GM19238 (cell line): ENCODE results near the gene NOVA2.
"Not testable (repeated sequence)": the region's sequence is repeated elsewhere in the genome, so short reads cannot be mapped to it uniquely, and the experiment has no call there.

ENCODE experiments used
- DNase-seq: peaks from one replicate; pipeline ENCODE4 v3.0.0; 2011; ENCODE audit warnings: low spot score; ENCODE audit not compliant: insufficient read length

Gene NOVA2

DNA sequence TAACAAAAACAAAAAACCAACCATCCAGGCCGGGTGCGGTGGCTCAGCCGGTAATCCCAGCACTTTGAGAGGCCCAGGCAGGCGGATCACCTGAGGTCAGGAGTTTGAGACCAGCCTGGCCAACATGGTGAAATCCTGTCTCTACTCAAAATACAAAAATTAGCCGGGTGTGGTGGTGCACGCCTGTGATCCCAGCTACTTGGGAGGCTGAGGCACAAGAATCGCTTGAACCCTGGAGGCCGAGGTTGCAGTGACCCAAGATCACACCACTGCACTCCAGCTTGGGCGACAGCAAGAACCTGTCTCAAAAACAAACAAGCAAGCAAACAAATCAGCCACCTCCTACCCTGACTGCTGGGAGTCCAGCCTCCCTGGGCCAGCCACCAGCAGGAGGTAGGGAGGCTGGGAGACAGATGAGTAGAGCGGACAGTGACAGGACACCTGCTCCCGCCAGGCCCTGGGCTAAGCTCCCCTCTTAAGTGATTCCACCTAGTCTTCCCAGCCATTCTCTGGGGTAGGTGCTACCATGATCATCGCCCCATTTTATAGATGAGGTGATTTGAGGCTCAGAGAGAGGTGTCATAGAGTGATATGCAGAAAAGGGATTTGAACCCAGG is 77.6 kb downstream of the NOVA2 start:
- not testable (repeated sequence) for DNase-seq

DNA sequence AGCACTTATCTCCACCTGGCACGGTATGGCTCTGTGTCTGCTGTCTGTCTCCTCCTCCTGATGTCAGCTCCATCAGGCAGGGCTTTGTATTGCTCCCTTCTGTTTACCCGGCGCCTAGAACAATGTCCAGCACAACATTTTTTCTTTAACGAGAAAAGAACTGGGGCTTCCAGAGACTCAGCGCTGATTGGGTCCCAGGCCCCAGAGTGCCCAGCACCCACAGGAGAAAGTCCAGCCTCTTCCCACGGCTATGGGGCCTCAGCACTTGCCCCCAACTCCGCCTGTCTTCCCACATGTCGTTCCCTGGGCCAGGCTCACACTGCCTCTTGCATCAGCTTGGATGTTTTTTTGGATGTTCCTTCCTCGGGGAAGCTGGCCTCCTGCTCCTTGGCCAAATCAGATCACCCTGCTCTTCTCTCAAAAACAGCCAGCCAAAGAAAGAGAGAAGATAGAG is 78.1 kb downstream of the NOVA2 start:
- no peak for DNase-seq

DNA sequence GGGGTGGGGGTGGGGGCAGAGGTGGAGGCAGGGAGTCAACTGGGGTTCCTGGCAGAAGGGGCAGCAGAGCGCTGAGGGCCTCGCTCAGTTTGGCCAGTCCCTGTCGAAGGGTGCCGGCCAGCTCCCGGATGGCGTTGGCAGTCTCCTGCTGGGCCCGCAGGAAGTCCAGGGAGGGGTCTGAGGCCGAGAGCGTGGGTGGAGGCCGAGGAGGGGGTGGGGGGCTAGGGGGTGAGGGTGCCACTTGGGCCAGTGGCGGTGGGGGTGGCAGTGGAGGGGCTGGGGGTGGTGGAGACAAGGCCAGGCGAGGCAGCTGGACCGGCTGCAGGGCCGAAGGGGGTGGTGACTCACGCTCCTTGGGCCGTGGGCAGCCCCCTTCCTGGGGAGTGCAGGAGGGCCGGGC is 82.8 kb downstream of the NOVA2 start:
- DNase-seq, result no peak

DNA sequence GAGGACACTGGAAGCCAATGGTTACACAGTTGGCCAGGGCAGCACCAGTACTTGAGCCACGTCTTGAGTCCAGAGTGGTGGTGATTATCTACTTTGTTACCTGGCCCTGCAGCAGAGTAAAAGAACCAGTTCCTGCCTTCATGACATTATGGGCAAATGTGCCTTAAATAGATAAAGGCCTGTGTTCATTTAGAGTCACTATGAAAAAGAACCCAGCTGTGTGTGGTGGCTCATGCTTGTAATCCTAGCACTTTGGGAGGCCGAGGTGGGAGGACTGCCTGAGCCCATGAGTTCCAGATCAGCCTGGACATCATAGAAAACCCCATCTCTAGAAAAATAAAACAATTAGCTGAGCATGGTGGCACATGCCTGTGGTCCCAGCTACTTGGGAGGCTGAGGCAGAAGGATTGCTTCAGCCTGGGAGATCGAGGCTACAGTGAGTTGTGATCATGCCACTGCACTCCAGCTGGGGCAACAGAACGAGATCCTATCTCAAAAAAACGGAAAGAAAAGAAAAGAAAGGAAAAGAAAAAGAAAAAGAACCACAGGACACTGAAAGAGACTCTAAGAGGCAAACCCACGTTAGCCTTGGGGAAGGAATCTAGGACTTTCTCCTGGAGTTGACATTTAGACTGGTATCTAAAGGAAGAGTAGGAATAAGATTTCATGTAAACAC is 84.3 kb downstream of the NOVA2 start:
- DNase-seq, result no peak

DNA sequence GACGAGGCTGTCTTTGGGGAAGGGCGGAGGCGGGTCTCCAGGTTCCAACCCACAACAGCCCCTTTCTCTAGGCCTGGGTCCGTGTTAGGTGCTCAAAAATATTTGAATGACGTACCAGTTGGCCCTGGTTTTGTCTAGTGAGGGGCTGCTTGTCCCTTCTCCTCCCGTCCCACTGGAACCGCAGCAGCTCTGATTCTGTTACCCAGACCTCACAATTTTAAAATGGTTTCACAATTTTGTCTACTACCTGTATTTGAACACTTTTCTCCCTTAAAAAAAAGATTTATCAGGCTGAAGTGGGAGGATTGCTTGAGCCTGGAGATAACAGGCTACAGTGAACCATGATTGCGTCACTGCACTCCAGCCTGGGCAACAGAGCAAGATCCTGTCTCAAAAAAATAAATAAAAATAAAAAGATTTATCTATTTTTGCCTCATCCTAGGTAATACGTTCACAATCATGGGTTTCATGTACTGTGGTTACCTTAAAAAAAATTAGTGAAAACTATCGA is 86.4 kb downstream of the NOVA2 start:
- no peak for DNase-seq

DNA sequence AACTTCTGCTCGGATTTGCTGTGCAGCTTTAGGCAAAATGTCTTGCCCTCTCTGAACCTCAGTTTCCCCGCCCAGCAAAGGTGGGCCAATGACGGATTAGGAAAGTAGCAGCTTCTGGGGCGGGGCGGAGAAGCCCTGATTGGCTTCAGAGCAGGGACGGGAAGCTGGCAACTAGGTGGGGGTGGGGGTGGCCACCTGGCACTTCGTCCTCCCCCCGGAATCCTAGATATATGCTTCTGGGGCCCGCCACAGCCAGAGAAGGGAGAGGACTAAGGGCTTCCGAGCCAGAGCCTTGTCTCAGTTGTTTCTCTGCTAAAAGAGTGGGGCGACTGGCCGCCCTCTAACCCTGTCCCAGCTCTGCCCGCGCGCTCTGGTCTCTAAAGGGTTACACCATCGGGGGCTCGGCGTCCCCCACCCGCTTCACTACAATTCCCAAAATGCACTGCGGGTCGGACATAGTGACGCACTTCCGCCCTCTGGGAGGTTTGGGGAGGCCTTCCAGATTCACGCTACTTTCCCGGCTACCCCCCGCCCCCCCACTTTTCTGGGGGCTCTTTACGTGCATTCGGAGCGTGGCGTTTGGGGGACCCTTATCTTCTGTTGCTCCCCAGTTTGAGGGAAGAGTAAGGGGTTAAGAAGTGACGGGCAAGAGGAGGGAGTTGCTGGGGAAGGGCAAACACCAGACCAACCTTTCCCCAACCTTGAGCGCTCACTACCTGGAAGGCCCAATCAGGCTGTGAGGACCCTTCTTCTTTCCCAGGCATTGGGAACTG is 87.1 kb downstream of the NOVA2 start:
- DNase-seq, result peak; percentile 96

DNA sequence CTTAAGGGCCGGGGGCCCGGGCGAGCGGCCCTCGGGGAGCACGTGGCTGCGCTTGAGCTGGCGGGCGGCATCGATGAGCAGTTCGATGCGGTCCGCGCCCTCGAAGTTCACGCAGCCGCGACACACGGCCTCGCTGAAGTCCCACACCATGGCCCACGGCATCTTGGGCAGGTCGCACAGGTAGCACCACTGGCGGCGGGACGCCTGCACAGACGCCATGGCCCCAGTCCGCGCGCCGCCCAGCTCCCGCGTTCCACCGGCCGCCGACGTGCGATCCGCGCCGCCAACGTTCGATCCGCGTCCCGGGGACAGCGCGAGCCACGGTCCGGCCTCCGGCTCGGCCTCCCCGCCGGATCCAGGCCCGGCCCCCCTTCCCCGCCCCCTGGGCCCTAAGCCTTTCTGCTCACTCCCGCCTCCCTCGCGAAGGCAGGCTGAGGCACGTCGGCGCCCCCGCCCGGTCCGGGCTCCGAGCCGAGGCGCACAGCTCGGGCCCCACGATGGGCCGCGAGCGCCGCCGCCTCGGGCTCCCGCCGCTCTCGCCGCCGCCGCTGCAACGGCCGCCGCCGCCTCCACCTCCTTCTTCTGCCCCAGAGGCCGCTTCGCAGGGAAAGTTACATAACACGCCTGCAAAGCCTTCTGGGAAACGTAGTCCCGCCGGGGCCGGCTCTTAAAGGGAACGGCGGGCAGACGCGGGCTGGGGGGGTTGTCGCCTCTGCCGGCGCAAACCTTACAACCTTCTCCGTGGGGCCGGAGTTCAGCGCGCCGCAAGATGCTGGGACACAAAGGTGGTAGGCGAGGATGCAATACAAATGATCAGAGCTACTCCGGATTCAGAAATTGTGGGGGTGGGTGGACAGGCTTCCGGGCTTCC is 87.9 kb downstream of the NOVA2 start, which contains the start of gene IRF2BP1:
IRF2BP1 (minus strand) TSS at position 586 of the 871 bp plus-strand sequence; CDS start at position 219, 367 bp downstream.
- peak; percentile 93 for DNase-seq

DNA sequence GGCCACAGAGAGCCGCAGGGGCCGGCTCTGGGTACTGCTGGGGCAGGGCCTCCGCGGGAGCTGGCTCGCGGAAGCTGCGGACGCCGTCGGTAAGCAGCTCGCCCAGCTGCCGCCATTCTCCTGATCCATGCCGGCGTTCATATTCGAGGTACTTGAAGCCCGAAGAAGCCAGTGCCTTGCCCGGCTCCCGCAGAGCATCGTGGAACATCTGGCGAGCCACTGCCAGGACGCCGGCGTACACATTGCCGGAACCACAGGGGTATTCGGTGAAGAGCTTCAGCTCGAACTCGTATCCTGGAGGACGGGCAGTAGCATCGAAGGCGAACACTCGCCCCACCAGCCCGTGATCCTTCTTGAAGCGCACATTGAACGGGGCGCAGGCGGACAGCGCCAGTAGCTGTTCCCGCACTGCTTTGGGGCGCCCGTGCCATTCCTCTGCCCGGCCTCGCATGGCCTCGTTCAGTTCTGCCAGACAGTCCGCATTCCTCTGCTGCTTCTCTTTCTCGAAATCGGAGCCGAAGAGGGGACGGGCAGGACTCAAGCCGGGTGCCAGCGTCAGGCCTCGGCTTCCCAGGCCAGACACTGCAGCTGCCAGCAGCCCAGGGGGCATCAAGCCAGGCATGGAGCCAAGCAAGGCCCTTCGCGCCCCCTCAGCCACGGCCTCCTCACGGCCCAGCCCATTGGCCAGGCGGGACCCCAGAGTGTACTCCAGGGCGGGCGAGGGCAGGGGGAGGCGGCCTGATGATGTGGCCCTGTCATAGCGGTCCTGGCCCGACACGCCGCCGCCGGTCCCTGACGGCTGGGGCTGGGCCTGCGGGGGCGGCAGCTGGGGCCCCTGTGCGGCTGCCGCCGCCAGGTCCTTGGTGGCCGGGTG is 88.7 kb downstream of the NOVA2 start:
- DNase-seq, result no peak

DNA sequence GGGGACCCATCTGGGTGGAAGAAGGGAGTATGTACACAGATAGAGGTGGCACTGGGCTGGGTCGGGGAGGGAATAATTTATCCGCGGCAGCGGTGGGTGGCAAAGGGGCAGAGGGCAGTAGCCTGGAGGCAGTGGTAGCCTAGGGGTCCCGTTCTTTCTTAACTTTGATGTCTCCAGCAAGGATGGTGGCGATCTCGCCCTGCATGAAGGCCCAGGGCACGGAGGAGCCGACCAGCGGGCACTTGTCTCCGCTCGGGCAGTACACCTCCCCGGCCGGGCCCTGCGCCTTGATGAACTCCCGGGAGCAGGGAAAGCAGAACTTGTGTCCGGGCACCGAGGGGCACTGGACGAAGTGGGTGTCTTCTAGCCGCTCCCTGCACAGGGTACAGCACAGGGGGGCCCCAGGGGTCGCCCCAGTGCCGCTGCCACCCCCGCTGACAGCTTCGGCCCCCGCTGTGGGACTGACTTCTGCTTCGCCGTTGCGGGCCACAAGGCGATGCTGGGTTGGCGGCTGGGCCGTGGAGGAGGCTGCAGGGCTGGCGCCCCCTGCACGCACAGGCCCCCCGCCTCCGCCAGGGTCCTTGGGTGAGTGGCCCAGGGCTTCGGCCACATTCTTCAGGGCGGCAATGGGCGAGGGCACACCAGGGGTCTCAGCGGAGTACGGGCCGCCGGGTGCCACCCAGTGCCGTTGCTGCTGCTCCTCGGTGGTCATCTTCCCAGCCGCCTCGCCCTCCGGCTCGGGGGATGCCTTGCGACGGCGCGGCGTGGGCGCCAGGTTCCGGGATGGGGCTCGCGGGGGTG is 89.6 kb downstream of the NOVA2 start:
- no peak for DNase-seq
